GM12874 (cell line): ENCODE results near the gene PPM1H.

Experiments used
- CTCF ChIP-seq: IDR thresholded peaks from 2 replicates; pipeline ENCODE4 v1.5.1; 2011; ENCODE audit warnings: low read depth, mild to moderate bottlenecking, control low read depth, low read length, moderate library complexity; ENCODE audit not compliant: insufficient read depth

PPM1H gene

GRCh38 chr12:62673028-62673815, 261.7 kb downstream of the PPM1H start:
- no peak for TF ChIP-seq CTCF

GRCh38 chr12:62670986-62671720, 263.8 kb downstream of the PPM1H start:
- no peak for TF ChIP-seq CTCF

- no peak for TF ChIP-seq CTCF
Measured at GRCh38 chr12:62668782-62669181, 266.2 kb downstream of the PPM1H start.

GRCh38 chr12:62660756-62661155, 274.2 kb downstream of the PPM1H start:
- no peak for TF ChIP-seq CTCF

- TF ChIP-seq CTCF = no peak
Measured at GRCh38 chr12:62659453-62660295, 275.3 kb downstream of the PPM1H start.

- no peak for TF ChIP-seq CTCF
Measured at GRCh38 chr12:62658910-62659309, 276.0 kb downstream of the PPM1H start.

GRCh38 chr12:62657363-62657632, 277.7 kb downstream of the PPM1H start:
- TF ChIP-seq CTCF = no peak
